ENCODE results near the gene ZEB1. TPM values are rescaled to one million over a fixed set of nuclear protein-coding genes. Genes with fewer than 3 reads are reported as not detected.

Gene ZEB1
- total RNA-seq, 1 experiment from 2014 or later, result 10.3 TPM

DNA sequence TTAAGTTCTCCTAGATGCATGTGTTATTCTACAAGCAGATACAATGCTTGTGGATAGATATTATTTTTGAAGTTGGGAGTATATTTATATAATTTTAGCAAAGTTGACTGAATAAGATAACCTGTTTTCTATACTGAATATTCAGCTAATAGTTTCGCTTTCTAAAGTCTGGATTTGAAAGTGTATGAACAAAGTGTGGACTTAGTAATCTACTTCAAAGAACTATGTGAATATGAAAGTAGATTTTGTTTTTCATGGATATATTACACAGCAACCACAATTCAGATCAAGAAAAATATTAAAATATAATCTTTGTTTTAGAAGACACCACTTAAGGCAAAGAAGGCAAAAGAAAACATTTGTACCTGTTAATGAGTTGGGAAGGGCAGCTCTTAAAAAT, 78.8 kb downstream of the ZEB1 start:
- intact Hi-C loops (cut with micrococcal nuclease; ENCODE audit: unreplicated experiment), result no loop called here
- no peaks in the 10 kb centered on the region for H3K9me3 Mint-ChIP-seq (ENCODE audit: low read depth, unreplicated experiment)

DNA sequence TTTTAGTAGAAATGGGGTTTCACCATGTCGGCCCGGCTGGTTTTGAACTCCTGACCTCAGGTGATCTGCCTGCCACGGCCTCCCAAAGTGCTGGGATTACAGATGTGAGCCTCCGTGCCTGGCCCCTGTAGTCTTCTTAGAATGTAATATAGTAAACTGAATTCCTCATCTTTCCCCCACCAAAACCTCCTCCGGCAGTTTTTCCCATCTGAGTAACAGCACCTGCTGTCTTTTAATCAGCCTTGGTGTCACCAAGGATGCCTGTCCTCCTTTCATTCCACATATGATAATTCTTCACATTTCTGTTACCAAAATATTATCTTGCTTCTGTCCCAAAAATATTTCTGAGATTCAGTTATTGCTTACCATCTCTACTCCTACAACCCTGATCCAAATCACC, 80.2 kb downstream of the ZEB1 start:
- no TSS peak for BruUV-seq (replicated peaks)
- Mint-ChIP-seq H3K4me1 (ENCODE audit: low read depth, unreplicated experiment) (peaks cover 26% of the 10 kb centered on the region), H3K36me3 (ENCODE audit: insufficient read depth, unreplicated experiment) (no peaks in the 10 kb centered on the region), H3K9me3 (ENCODE audit: low read depth, unreplicated experiment) (no peaks in the 10 kb centered on the region), H3K27ac (ENCODE audit: unreplicated experiment) (no peak overlapping the region), H3K4me3 (ENCODE audit: low read depth, unreplicated experiment) (no peak overlapping the region), H3K27me3 (ENCODE audit: unreplicated experiment) (no peaks in the 10 kb centered on the region)
- CTCF ChIA-PET, result no interaction called here
- no peak for DNase-seq
- TF ChIP-seq, protein P1, sequence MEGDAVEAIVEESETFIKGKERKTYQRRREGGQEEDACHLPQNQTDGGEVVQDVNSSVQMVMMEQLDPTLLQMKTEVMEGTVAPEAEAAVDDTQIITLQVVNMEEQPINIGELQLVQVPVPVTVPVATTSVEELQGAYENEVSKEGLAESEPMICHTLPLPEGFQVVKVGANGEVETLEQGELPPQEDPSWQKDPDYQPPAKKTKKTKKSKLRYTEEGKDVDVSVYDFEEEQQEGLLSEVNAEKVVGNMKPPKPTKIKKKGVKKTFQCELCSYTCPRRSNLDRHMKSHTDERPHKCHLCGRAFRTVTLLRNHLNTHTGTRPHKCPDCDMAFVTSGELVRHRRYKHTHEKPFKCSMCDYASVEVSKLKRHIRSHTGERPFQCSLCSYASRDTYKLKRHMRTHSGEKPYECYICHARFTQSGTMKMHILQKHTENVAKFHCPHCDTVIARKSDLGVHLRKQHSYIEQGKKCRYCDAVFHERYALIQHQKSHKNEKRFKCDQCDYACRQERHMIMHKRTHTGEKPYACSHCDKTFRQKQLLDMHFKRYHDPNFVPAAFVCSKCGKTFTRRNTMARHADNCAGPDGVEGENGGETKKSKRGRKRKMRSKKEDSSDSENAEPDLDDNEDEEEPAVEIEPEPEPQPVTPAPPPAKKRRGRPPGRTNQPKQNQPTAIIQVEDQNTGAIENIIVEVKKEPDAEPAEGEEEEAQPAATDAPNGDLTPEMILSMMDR (IDR thresholded peaks at IDR 0.05; ENCODE audit: unreplicated experiment), result no peak
- intact Hi-C loops (cut with micrococcal nuclease; ENCODE audit: unreplicated experiment), result no loop called here

More for the DNA sequence above, 78.8 kb downstream of the ZEB1 start:
- no peak overlapping the region for H3K4me3 Mint-ChIP-seq (ENCODE audit: low read depth, unreplicated experiment)
- no peaks in the 10 kb centered on the region for H3K27me3 Mint-ChIP-seq (ENCODE audit: unreplicated experiment)
- no peak for DNase-seq
- no peaks in the 10 kb centered on the region for H3K36me3 Mint-ChIP-seq (ENCODE audit: insufficient read depth, unreplicated experiment)
- BruUV-seq (replicated peaks), result no TSS peak
- CTCF ChIA-PET, result no interaction called here
- H3K4me1 Mint-ChIP-seq (ENCODE audit: low read depth, unreplicated experiment), result peaks cover 26% of the 10 kb centered on the region
- H3K27ac Mint-ChIP-seq (ENCODE audit: unreplicated experiment), result no peak overlapping the region
- TF ChIP-seq, protein P1 (IDR thresholded peaks at IDR 0.05; ENCODE audit: unreplicated experiment), result no peak

DNA sequence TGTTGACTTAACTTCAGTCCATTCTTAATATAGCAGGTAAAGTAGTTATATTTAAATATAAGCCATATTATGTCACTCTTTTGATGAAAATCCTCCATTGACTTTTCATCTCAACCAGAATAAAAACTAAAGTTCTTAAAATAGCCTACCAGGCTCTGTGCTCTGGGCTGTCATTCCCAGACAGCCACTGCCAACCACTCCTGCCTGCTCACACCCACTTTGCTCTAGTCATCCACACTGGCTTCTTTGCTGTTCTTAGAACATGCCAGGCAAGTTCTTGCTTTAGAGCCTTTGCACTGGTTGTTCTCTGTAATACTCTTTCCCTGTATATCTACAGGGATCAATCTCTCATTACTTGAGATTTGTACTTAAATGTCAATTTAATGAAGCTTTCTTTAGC, 80.6 kb downstream of the ZEB1 start:
- CTCF ChIA-PET, result no interaction called here
- no peak for DNase-seq
- no peaks in the 10 kb centered on the region for H3K27me3 Mint-ChIP-seq (ENCODE audit: unreplicated experiment)
- TF ChIP-seq, protein P1 (IDR thresholded peaks at IDR 0.05; ENCODE audit: unreplicated experiment), result no peak
- no peaks in the 10 kb centered on the region for H3K36me3 Mint-ChIP-seq (ENCODE audit: insufficient read depth, unreplicated experiment)
- intact Hi-C loops (cut with micrococcal nuclease; ENCODE audit: unreplicated experiment), result no loop called here
- H3K4me3 Mint-ChIP-seq (ENCODE audit: low read depth, unreplicated experiment), result no peak overlapping the region
- no peaks in the 10 kb centered on the region for H3K9me3 Mint-ChIP-seq (ENCODE audit: low read depth, unreplicated experiment)
- H3K27ac Mint-ChIP-seq (ENCODE audit: unreplicated experiment), result no peak overlapping the region
- H3K4me1 Mint-ChIP-seq (ENCODE audit: low read depth, unreplicated experiment), result peaks cover 26% of the 10 kb centered on the region
- no TSS peak for BruUV-seq (replicated peaks)

DNA sequence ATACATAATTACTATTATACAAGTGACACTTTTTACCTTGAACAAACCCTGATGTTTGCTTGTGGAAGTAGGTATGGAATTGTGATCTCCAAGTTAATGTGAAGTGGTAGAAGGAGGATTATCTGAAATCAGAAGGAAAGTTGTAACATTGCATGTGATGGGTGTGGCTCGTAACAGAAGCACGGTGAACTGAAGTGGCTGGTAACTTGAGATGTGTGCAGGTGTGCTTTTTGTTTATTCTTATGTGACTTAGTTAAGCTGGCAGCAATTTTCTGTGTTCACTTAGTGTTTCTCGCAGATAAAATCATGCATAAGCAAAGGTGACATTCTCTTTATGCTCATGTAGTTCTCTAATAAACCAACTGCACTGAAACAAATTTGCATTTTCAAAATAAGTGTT, 82.3 kb downstream of the ZEB1 start:
- BruUV-seq (replicated peaks), result no TSS peak
- Mint-ChIP-seq H3K4me1 (ENCODE audit: low read depth, unreplicated experiment) (peaks cover 26% of the 10 kb centered on the region), H3K27me3 (ENCODE audit: unreplicated experiment) (no peaks in the 10 kb centered on the region), H3K4me3 (ENCODE audit: low read depth, unreplicated experiment) (no peak overlapping the region), H3K27ac (ENCODE audit: unreplicated experiment) (no peak overlapping the region), H3K9me3 (ENCODE audit: low read depth, unreplicated experiment) (no peaks in the 10 kb centered on the region), H3K36me3 (ENCODE audit: insufficient read depth, unreplicated experiment) (no peaks in the 10 kb centered on the region)
- TF ChIP-seq, protein P1 (IDR thresholded peaks at IDR 0.05; ENCODE audit: unreplicated experiment), result no peak
- peak; percentile 2 for DNase-seq
- CTCF ChIA-PET, result interaction anchor here (0.6 kb wide), 1 partner anchor 194 kb away, joined by 3 read pairs; no protein-coding TSS in a partner anchor
- intact Hi-C loops (cut with micrococcal nuclease; ENCODE audit: unreplicated experiment), result no loop called here

Data from Calu3 (cell line).